HepG2 (cell line): ENCODE data around the gene NTN4.

Source experiments
- ETV6 ChIP-seq: sonication (generic); formaldehyde crosslinking; conservative IDR thresholded peaks from 2 replicates; pipeline ENCODE4 v1.4.0; 2020; ENCODE audit warnings: missing genetic modification reagents
- EZH2 ChIP-seq: conservative IDR thresholded peaks from 2 replicates; pipeline ENCODE4 v1.6.1; 2012; ENCODE audit warnings: mild to moderate bottlenecking, low read depth, low read length, moderate library complexity
- ZNF160 ChIP-seq: sonication (generic); formaldehyde crosslinking; IDR thresholded peaks from 2 replicates; pipeline ENCODE4 v1.8.0; 2022; ENCODE audit warnings: mild to moderate bottlenecking, inconsistent platforms, missing genetic modification reagents
- TF ChIP-seq, protein P1 (sequence below): sonication (generic); formaldehyde crosslinking; IDR thresholded peaks from 2 replicates; pipeline ENCODE4 v1.9.0; 2021; ENCODE audit warnings: missing genetic modification reagents, borderline replicate concordance
- TF ChIP-seq, protein P2 (sequence below): IDR thresholded peaks from 2 replicates; pipeline ENCODE4 v1.6.1; 2016; ENCODE audit warnings: mild to moderate bottlenecking, missing biosample characterization, missing genetic modification reagents
- TF ChIP-seq, protein P3 (sequence below): sonication (generic); formaldehyde crosslinking; IDR thresholded peaks from 2 replicates; pipeline ENCODE4 v1.9.0; 2022; ENCODE audit warnings: low read depth, missing genetic modification reagents
- TF ChIP-seq, protein P4 (sequence below): sonication (generic); formaldehyde crosslinking; IDR thresholded peaks from 2 replicates; pipeline ENCODE4 v1.4.0; 2020; ENCODE audit warnings: mild to moderate bottlenecking, missing genetic modification reagents

DNA sequence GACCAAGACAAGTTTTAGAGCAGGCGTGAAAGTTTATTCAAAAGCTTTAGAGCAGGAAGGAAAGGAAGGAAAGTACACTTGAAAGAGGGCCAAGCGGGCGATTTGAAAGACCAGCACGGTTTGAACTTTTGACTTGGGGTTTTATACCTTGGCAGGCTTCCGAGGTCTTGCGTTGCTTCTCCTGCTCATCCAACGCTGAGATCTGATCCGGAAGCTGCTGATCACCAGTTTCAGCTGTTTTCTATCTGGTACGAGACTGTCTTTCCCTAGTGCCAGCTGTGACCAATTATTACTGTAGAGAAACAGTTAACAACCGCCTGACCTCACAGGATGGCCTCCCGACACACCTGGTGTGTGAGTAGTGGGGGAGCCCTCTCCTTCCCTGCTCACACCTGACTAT lies 47.6 kb upstream of the NTN4 start:
- TF ChIP-seq, protein P1, sequence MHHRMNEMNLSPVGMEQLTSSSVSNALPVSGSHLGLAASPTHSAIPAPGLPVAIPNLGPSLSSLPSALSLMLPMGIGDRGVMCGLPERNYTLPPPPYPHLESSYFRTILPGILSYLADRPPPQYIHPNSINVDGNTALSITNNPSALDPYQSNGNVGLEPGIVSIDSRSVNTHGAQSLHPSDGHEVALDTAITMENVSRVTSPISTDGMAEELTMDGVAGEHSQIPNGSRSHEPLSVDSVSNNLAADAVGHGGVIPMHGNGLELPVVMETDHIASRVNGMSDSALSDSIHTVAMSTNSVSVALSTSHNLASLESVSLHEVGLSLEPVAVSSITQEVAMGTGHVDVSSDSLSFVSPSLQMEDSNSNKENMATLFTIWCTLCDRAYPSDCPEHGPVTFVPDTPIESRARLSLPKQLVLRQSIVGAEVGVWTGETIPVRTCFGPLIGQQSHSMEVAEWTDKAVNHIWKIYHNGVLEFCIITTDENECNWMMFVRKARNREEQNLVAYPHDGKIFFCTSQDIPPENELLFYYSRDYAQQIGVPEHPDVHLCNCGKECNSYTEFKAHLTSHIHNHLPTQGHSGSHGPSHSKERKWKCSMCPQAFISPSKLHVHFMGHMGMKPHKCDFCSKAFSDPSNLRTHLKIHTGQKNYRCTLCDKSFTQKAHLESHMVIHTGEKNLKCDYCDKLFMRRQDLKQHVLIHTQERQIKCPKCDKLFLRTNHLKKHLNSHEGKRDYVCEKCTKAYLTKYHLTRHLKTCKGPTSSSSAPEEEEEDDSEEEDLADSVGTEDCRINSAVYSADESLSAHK = no peak
- TF ChIP-seq ETV6 (CRISPR knock-in tag) (no peak), EZH2 (no peak), ZNF160 (CRISPR knock-in tag) (0 out of 2 replicates have a peak, but pooled peaks have one; percentile 57)
- TF ChIP-seq, protein P2, sequence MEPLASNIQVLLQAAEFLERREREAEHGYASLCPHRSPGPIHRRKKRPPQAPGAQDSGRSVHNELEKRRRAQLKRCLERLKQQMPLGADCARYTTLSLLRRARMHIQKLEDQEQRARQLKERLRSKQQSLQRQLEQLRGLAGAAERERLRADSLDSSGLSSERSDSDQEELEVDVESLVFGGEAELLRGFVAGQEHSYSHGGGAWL (CRISPR knock-in tag) = no peak
- TF ChIP-seq, protein P3, sequence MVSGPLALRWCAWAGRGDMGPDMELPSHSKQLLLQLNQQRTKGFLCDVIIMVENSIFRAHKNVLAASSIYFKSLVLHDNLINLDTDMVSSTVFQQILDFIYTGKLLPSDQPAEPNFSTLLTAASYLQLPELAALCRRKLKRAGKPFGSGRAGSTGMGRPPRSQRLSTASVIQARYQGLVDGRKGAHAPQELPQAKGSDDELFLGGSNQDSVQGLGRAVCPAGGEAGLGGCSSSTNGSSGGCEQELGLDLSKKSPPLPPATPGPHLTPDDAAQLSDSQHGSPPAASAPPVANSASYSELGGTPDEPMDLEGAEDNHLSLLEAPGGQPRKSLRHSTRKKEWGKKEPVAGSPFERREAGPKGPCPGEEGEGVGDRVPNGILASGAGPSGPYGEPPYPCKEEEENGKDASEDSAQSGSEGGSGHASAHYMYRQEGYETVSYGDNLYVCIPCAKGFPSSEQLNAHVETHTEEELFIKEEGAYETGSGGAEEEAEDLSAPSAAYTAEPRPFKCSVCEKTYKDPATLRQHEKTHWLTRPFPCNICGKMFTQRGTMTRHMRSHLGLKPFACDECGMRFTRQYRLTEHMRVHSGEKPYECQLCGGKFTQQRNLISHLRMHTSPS (CRISPR knock-in tag) = no peak
- TF ChIP-seq, protein P4, sequence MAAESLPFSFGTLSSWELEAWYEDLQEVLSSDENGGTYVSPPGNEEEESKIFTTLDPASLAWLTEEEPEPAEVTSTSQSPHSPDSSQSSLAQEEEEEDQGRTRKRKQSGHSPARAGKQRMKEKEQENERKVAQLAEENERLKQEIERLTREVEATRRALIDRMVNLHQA = no peak
